Mucosa of descending colon (tissue), 3 donors: ENCODE data around the gene SPATA19. TPM values are rescaled to one million over a fixed set of nuclear protein-coding genes. Genes with fewer than 3 reads are reported as not detected.

Experiments
- ATAC-seq: fragments of 200-7000 bp; cut with Tn5 transposase; one replicate; pipeline ENCODE4 v1.9.1; 2020; ENCODE audit warnings: mild to moderate bottlenecking, moderate library complexity
- DNase-seq, 3 donors: peaks; one replicate each; pipeline ENCODE4 v3.0.0-alpha.2; 2020
- H3K36me3 ChIP-seq: fragments of 200-600 bp; one replicate; pipeline ENCODE4 v1.8.0; 2021; ENCODE audit warnings: low read depth, mild to moderate bottlenecking
- H3K4me1 ChIP-seq: fragments of 200-600 bp; one replicate; pipeline ENCODE4 v1.8.0; 2021; ENCODE audit warnings: low read depth, mild to moderate bottlenecking
- H3K4me3 ChIP-seq: fragments of 200-600 bp; one replicate; pipeline ENCODE4 v1.8.0; 2021; ENCODE audit warnings: mild to moderate bottlenecking
- H3K9me3 ChIP-seq: fragments of 200-600 bp; one replicate; pipeline ENCODE4 v1.8.0; 2021; ENCODE audit warnings: mild to moderate bottlenecking
- CTCF ChIP-seq: fragments of 200-600 bp; IDR thresholded peaks from one replicate; pipeline ENCODE4 v1.8.0; 2022; ENCODE audit warnings: antibody characterized with exemption, mild to moderate bottlenecking
- intact Hi-C, 2 donors: fragments of 100-400 bp; cut with DNase I in 1 of 2; cut with micrococcal nuclease in 1 of 2; formaldehyde crosslinking; loops; one replicate each; pipeline versions ENCODE4 v1.11.0 to v1.11.1; 2022; cut with DNase I, micrococcal nuclease
- total RNA-seq, 3 donors: library from RNA; stranded (reverse); fragmentation: NEBNext Ultra II Directional in 2 of 3; extraction: Animal tissue kit (Norgen Biotek cat#: 25700) in 2 of 3; gene quantifications; one replicate each; pipeline versions ENCODE4 v1.2.1 to v1.2.4, GENCODE V29; 2021 to 2023
- donor health status: DM: no; HTN: no; CAD: no; lungs with moderate emphysema.
- donor health status: DM: no; HTN: no; CAD: no.
- donor health status: DM: no; HTN: yes; CAD: no.

Gene SPATA19
- total RNA-seq, 3 donors from 2014 or later = not detected

- Histone ChIP-seq H3K4me3 (no peak overlapping the region), H3K9me3 (no peaks in the 10 kb centered on the region), H3K4me1 (no peaks in the 10 kb centered on the region), H3K36me3 (no peaks in the 10 kb centered on the region)
- no peak for TF ChIP-seq CTCF
- intact Hi-C loops = loop anchor here in 1 of 2 donors (5.0 kb wide), 1 partner anchor 749 kb away; no protein-coding TSS in a partner anchor
- DNase-seq (no peak), ATAC-seq (no peak)
Observed at GRCh38 chr11:133830931-133831907, 14.1 kb downstream of the SPATA19 start.

GRCh38 chr11:133829566-133829965, 15.7 kb downstream of the SPATA19 start:
- Histone ChIP-seq H3K4me1 (no peaks in the 10 kb centered on the region), H3K4me3 (no peak overlapping the region), H3K36me3 (no peaks in the 10 kb centered on the region), H3K9me3 (no peaks in the 10 kb centered on the region)
- ATAC-seq (no peak), DNase-seq (no peak)
- no peak for TF ChIP-seq CTCF
- intact Hi-C loops = loop anchor here in 1 of 2 donors (10.0 kb wide), 1 partner anchor 695 kb away; no protein-coding TSS in a partner anchor

- no peaks in the 10 kb centered on the region for H3K4me1 ChIP-seq
- intact Hi-C loops = loop anchor here in 1 of 2 donors (10.0 kb wide), 1 partner anchor 694 kb away; no protein-coding TSS in a partner anchor
- no peaks in the 10 kb centered on the region for H3K9me3 ChIP-seq
- H3K36me3 ChIP-seq = no peaks in the 10 kb centered on the region
- H3K4me3 ChIP-seq = no peak overlapping the region
- ATAC-seq (no peak), DNase-seq (no peak)
- no peak for TF ChIP-seq CTCF
Observed at GRCh38 chr11:133828871-133829270, 16.4 kb downstream of the SPATA19 start.

- Histone ChIP-seq H3K4me1 (no peaks in the 10 kb centered on the region), H3K4me3 (no peak overlapping the region), H3K36me3 (no peaks in the 10 kb centered on the region), H3K9me3 (no peaks in the 10 kb centered on the region)
- TF ChIP-seq CTCF = no peak
- intact Hi-C loops = loop anchor here in 1 of 2 donors (10.0 kb wide), 1 partner anchor 693 kb away; no protein-coding TSS in a partner anchor
- no peak for ATAC-seq
- DNase-seq = no peak
Observed at GRCh38 chr11:133827556-133827955, 17.8 kb downstream of the SPATA19 start.

GRCh38 chr11:133826866-133827265, 18.4 kb downstream of the SPATA19 start:
- DNase-seq (no peak), ATAC-seq (no peak)
- intact Hi-C loops = loop anchor here in 1 of 2 donors (10.0 kb wide), 1 partner anchor 692 kb away; no protein-coding TSS in a partner anchor

More at GRCh38 chr11:133826866-133827265, 18.4 kb downstream of the SPATA19 start:
- TF ChIP-seq CTCF = no peak
- no peaks in the 10 kb centered on the region for H3K4me1 ChIP-seq
- H3K4me3 ChIP-seq = no peak overlapping the region
- no peaks in the 10 kb centered on the region for H3K9me3 ChIP-seq
- no peaks in the 10 kb centered on the region for H3K36me3 ChIP-seq
